K562 (cell line): Measurements from ENCODE around the gene IRF2BP2. TPM values are rescaled to one million over a fixed set of nuclear protein-coding genes. Genes with fewer than 3 reads are reported as not detected.

ENCODE experiments used
- ATF7 ChIP-seq: fragments of 450-650 bp; IDR thresholded peaks from 2 replicates; pipeline ENCODE4 v1.7.1; 2014; ENCODE audit warnings: mild to moderate bottlenecking, moderate library complexity
- DLX4 ChIP-seq: fragments of 250-450 bp; sonication (Bioruptor Pico); IDR thresholded peaks from 2 replicates; pipeline ENCODE4 v1.6.1; 2021; ENCODE audit warnings: mild to moderate bottlenecking
- EZH2 ChIP-seq: IDR thresholded peaks from 2 replicates; pipeline ENCODE4 v1.6.1; 2012; ENCODE audit warnings: low read depth, mild to moderate bottlenecking, inconsistent platforms, low read length, borderline replicate concordance
- FUS ChIP-seq: fragments of 200-400 bp; formaldehyde crosslinking; optimal IDR thresholded peaks from 2 replicates; pipeline ENCODE3; 2017; ENCODE audit warnings: low read depth, low read length
- HMBOX1 ChIP-seq: sonication (generic); IDR thresholded peaks from 2 replicates; pipeline ENCODE4 v1.6.1; 2016
- KDM2B ChIP-seq: fragments of 250-450 bp; sonication (Bioruptor Pico); IDR thresholded peaks from 2 replicates; pipeline ENCODE4 v1.8.0; 2021; ENCODE audit warnings: mild to moderate bottlenecking, moderate library complexity
- MCM7 ChIP-seq, 2 experiments: fragments of 450-650 bp; IDR thresholded peaks; 2 replicates each; pipeline ENCODE4 v1.6.1; 2016 to 2018
- OTX1 ChIP-seq: fragments of 450-650 bp; formaldehyde crosslinking; IDR thresholded peaks from 2 replicates; pipeline ENCODE4 v1.4.0; 2022; ENCODE audit warnings: mild to moderate bottlenecking
- PTBP1 ChIP-seq: fragments of 200-400 bp; formaldehyde crosslinking; IDR thresholded peaks from 2 replicates; pipeline ENCODE4 v1.6.1; 2017; ENCODE audit warnings: low read depth, low read length
- RAD21 ChIP-seq, 2 experiments: fragments of 250-450 bp in 1 of 2; fragments of 450-650 bp in 1 of 2; sonication (Bioruptor Pico) in 1 of 2; formaldehyde crosslinking in 1 of 2; IDR thresholded peaks in 1 of 2; conservative IDR thresholded peaks in 1 of 2; 2 replicates each; pipeline versions ENCODE4 v1.4.0 to v1.8.0; 2020 to 2022; ENCODE audit warnings: mild to moderate bottlenecking in 2 of 2, moderate library complexity in 1 of 2
- RBM17 ChIP-seq: fragments of 200-400 bp; formaldehyde crosslinking; IDR thresholded peaks from 2 replicates; pipeline ENCODE4 v1.6.1; 2017; ENCODE audit warnings: low read depth, mild to moderate bottlenecking, low read length, borderline replicate concordance
- ZBTB33 ChIP-seq: sonication (generic); formaldehyde crosslinking; IDR thresholded peaks from 2 replicates; pipeline ENCODE4 v1.8.1; 2023; ENCODE audit warnings: mild to moderate bottlenecking, missing genetic modification reagents
- ZNF224 ChIP-seq: sonication (generic); formaldehyde crosslinking; IDR thresholded peaks from 2 replicates; pipeline ENCODE4 v1.8.0; 2022; ENCODE audit warnings: mild to moderate bottlenecking, missing genetic modification reagents
- ZNF24 ChIP-seq: fragments of 450-650 bp; IDR thresholded peaks from 2 replicates; pipeline ENCODE4 v1.6.1; 2016
- ZNF740 ChIP-seq, 3 experiments: fragments of 200-800 bp in 1 of 3; sonication (Bioruptor generic) in 1 of 3; sonication (generic) in 1 of 3; formaldehyde crosslinking in 1 of 3; IDR thresholded peaks; 2 replicates each; pipeline versions ENCODE4 v1.6.1 to v1.8.0; 2016 to 2022; ENCODE audit warnings: mild to moderate bottlenecking in 2 of 3, missing compliant biosample characterization in 2 of 3, missing genetic modification characterization in 2 of 3, missing genetic modification reagents in 1 of 3
- polyA plus RNA-seq, 8 experiments: library from polyadenylated mRNA; depleted of rRNA in 4 of 8; stranded (reverse) in 5 of 8; unstranded in 3 of 8; fragments of >200 nt; fragmentation: Nextera tagmentation in 2 of 8; fragmentation: Illumina TruSeq in 1 of 8; extraction: Ambion mirVana in 2 of 8; extraction: Trizol in 1 of 8; gene quantifications; 2 replicates each; pipeline versions ENCODE4 v1.2.1 to v1.2.3, GENCODE V29; 2011 to 2014; ENCODE audit warnings: inconsistent platforms in 1 of 8, missing spikeins in 1 of 8
- total RNA-seq, 7 experiments: library from RNA; depleted of rRNA in 6 of 7; stranded (reverse); fragments of >200 nt in 6 of 7; fragmentation: Illumina TruSeq in 2 of 7; extraction: Trizol in 2 of 7; gene quantifications; 2 replicates each; pipeline versions ENCODE4 v1.2.1 to v1.2.3, GENCODE V29; 2011 to 2021; ENCODE audit warnings: low replicate concordance in 1 of 7
- TF ChIP-seq, protein P1 (sequence below): fragments of 450-650 bp; formaldehyde crosslinking; conservative IDR thresholded peaks from 2 replicates; pipeline ENCODE4 v1.4.0; 2022; ENCODE audit warnings: mild to moderate bottlenecking, missing genetic modification characterization
- TF ChIP-seq, protein P2 (sequence below): fragments of 250-450 bp; sonication (Bioruptor Pico); IDR thresholded peaks from 2 replicates; pipeline ENCODE4 v1.4.0; 2020; ENCODE audit warnings: borderline replicate concordance

IRF2BP2 gene
- total and polyA plus RNA-seq, 9 of the 15 experiments (the other 6 are each of a cell fraction or from before 2014, with no cell fraction given), result 7.7 to 68.6 (median 22.1) TPM

DNA sequence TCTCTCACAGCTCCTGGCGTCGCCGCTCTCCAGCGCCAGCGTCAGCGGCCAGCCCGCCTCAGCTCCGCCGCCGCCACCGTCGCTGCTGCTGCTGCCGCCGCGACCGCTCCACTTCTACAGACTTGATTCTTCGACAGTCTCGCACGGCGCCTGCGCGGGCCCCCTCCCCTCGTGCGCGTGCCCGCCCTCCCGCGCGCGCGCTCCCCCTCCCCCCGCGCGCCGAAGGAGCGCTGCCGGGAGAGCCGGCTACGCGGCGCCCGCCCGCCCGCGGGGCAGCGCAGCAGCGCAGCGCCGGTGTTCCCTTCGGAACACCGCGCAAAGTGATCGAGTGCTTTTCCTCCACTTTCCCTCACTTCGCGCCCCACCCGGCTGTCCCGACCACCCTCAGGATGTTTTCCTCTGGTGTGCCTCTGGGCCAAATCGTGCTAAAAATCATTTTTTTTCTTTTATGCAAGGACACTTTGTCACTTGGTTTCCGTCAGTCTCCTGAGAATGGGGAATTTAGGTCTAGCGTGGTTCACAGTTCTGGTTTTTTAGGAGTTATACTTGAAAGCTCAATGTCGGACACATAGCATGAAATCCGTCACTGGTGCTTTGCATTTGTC lies at the start of gene IRF2BP2 (continued):
- TF ChIP-seq OTX1 (CRISPR knock-in tag) (0 out of 2 replicates have a peak, but pooled peaks have one; percentile 60), PTBP1 (0 out of 2 replicates have a peak, but pooled peaks have one; percentile 14), ZBTB33 (CRISPR knock-in tag) (no peak), RBM17 (no peak), ZNF224 (CRISPR knock-in tag) (no peak), ATF7 (peak; percentile 25; the same call in 1 of the 2 replicates), MCM7 (IDR thresholded peaks at IDR 0.05) (no peak), ZNF24 (0 out of 2 replicates have a peak, but pooled peaks have one; percentile 64), RAD21 (CRISPR knock-in tag; conservative IDR thresholded peaks at IDR 0.05 in 1 of 2, IDR thresholded peaks at IDR 0.05 in 1 of 2) (peak in 1 of 2 experiments; percentile 36; a peak in 2 of 4 replicates), FUS (no peak), KDM2B (peak; percentile 77; the same call in 1 of the 2 replicates), HMBOX1 (no peak), DLX4 (CRISPR knock-in tag) (no peak), ZNF740 (CRISPR knock-in tag; IDR thresholded peaks at IDR 0.05) (0 out of 2 replicates have a peak, but pooled peaks have one; percentile 29), ZNF740 (tag; IDR thresholded peaks at IDR 0.05) (peak in 1 of 2 experiments; percentile 57; a peak in 2 of 4 replicates), EZH2 (no peak)
- TF ChIP-seq, protein P1, sequence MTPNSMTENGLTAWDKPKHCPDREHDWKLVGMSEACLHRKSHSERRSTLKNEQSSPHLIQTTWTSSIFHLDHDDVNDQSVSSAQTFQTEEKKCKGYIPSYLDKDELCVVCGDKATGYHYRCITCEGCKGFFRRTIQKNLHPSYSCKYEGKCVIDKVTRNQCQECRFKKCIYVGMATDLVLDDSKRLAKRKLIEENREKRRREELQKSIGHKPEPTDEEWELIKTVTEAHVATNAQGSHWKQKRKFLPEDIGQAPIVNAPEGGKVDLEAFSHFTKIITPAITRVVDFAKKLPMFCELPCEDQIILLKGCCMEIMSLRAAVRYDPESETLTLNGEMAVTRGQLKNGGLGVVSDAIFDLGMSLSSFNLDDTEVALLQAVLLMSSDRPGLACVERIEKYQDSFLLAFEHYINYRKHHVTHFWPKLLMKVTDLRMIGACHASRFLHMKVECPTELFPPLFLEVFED (CRISPR knock-in tag), result no peak
- TF ChIP-seq, protein P2, sequence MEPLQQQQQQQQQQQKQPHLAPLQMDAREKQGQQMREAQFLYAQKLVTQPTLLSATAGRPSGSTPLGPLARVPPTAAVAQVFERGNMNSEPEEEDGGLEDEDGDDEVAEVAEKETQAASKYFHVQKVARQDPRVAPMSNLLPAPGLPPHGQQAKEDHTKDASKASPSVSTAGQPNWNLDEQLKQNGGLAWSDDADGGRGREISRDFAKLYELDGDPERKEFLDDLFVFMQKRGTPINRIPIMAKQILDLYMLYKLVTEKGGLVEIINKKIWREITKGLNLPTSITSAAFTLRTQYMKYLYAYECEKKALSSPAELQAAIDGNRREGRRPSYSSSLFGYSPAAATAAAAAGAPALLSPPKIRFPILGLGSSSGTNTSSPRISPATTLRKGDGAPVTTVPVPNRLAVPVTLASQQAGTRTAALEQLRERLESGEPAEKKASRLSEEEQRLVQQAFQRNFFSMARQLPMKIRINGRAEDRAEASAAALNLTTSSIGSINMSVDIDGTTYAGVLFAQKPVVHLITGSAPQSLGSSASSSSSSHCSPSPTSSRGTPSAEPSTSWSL (CRISPR knock-in tag), result no peak
